H9 (cell line): Measurements from ENCODE around the gene MYO5B. TPM values are rescaled to one million over a fixed set of nuclear protein-coding genes. Genes with fewer than 3 reads are reported as not detected.

Experiments
- DNase-seq: peaks from one replicate; pipeline ENCODE4 v3.0.0-alpha.2; 2017
- H2AFZ ChIP-seq: one replicate; pipeline ENCODE4 v1.6.1; 2013; ENCODE audit warnings: mild to moderate bottlenecking, low read length, control low read depth, moderate library complexity
- H2AK5ac ChIP-seq: 2 replicates; pipeline ENCODE4 v1.6.1; 2013; ENCODE audit warnings: low read length, control low read depth, mixed read lengths; ENCODE audit not compliant: insufficient read length
- H2BK120ac ChIP-seq: one replicate; pipeline ENCODE4 v1.6.1; 2013; ENCODE audit warnings: low read depth, mild to moderate bottlenecking, low read length, control low read depth, inconsistent platforms; ENCODE audit not compliant: poor library complexity, severe bottlenecking
- H2BK12ac ChIP-seq: 2 replicates; pipeline ENCODE4 v1.6.1; 2013; ENCODE audit warnings: low read length, control low read depth, mixed read lengths, low read depth; ENCODE audit not compliant: insufficient read length
- H2BK15ac ChIP-seq: 2 replicates; pipeline ENCODE4 v1.6.1; 2013; ENCODE audit warnings: low read depth, low read length, control low read depth
- H2BK20ac ChIP-seq: one replicate; pipeline ENCODE4 v1.6.1; 2013; ENCODE audit warnings: low read depth, mild to moderate bottlenecking, low read length, control low read depth, inconsistent platforms; ENCODE audit not compliant: poor library complexity, severe bottlenecking
- H2BK5ac ChIP-seq: 2 replicates; pipeline ENCODE4 v1.6.1; 2013; ENCODE audit warnings: low read length, control low read depth, mixed read lengths; ENCODE audit not compliant: insufficient read length
- H3K14ac ChIP-seq: 2 replicates; pipeline ENCODE4 v1.6.1; 2013; ENCODE audit warnings: low read length, control low read depth; ENCODE audit not compliant: insufficient read depth
- H3K18ac ChIP-seq: 2 replicates; pipeline ENCODE4 v1.6.1; 2013; ENCODE audit warnings: low read depth, mild to moderate bottlenecking, mixed read lengths, low read length, control low read depth; ENCODE audit not compliant: insufficient read length
- H3K23ac ChIP-seq: 2 replicates; pipeline ENCODE4 v1.6.1; 2013; ENCODE audit warnings: low read length, control low read depth, mixed read lengths, low read depth; ENCODE audit not compliant: insufficient read length
- H3K23me2 ChIP-seq: 2 replicates; pipeline ENCODE4 v1.6.1; 2013; ENCODE audit warnings: low read depth, mild to moderate bottlenecking, mixed read lengths, low read length, control low read depth; ENCODE audit not compliant: insufficient read length, poor library complexity, severe bottlenecking
- H3K27ac ChIP-seq: 2 replicates; pipeline ENCODE4 v1.5.1; 2013; ENCODE audit warnings: low read length, control low read depth, mixed read lengths, low read depth; ENCODE audit not compliant: insufficient read length
- H3K27me3 ChIP-seq: 2 replicates; pipeline ENCODE4 v1.6.1; 2013; ENCODE audit warnings: low read length, control low read depth, inconsistent platforms; ENCODE audit not compliant: insufficient read depth
- H3K4ac ChIP-seq: 2 replicates; pipeline ENCODE4 v1.6.1; 2013; ENCODE audit warnings: low read depth, mild to moderate bottlenecking, control low read depth, inconsistent platforms, low read length, moderate library complexity
- H3K4me1 ChIP-seq: 2 replicates; pipeline ENCODE4 v1.6.1; 2013; ENCODE audit warnings: low read length, control low read depth, inconsistent platforms; ENCODE audit not compliant: insufficient read depth
- H3K4me2 ChIP-seq: 2 replicates; pipeline ENCODE4 v1.6.1; 2013; ENCODE audit warnings: low read length, control low read depth, mixed read lengths; ENCODE audit not compliant: insufficient read length, insufficient read depth
- H3K56ac ChIP-seq: 2 replicates; pipeline ENCODE4 v1.6.1; 2013; ENCODE audit warnings: low read depth, mild to moderate bottlenecking, mixed read lengths, low read length, control low read depth; ENCODE audit not compliant: insufficient read length
- H3K79me1 ChIP-seq: 2 replicates; pipeline ENCODE4 v1.6.1; 2013; ENCODE audit warnings: low read depth, mild to moderate bottlenecking, moderate library complexity, low read length, control low read depth, inconsistent platforms; ENCODE audit not compliant: insufficient read depth, poor library complexity, severe bottlenecking
- H3K79me2 ChIP-seq: 2 replicates; pipeline ENCODE4 v1.6.1; 2013; ENCODE audit warnings: low read length, control low read depth, inconsistent platforms; ENCODE audit not compliant: insufficient read depth
- H3K9ac ChIP-seq: 2 replicates; pipeline ENCODE4 v1.6.1; 2013; ENCODE audit warnings: low read length, control low read depth, mixed read lengths; ENCODE audit not compliant: insufficient read length; ENCODE audit errors: extremely low read depth
- H3K9me3 ChIP-seq: one replicate; pipeline ENCODE4 v1.6.1; 2013; ENCODE audit warnings: low read depth, low read length, inconsistent platforms; ENCODE audit not compliant: control insufficient read depth
- H3T11ph ChIP-seq: one replicate; pipeline ENCODE4 v1.6.1; 2013; ENCODE audit warnings: mild to moderate bottlenecking, low read length, control low read depth, inconsistent platforms
- H4K20me1 ChIP-seq: one replicate; pipeline ENCODE4 v1.6.1; 2013; ENCODE audit not compliant: control insufficient read depth, insufficient read length, insufficient read depth
- H4K5ac ChIP-seq: 2 replicates; pipeline ENCODE4 v1.6.1; 2013; ENCODE audit warnings: low read depth, mild to moderate bottlenecking, mixed read lengths, low read length, control low read depth; ENCODE audit not compliant: insufficient read length
- H4K8ac ChIP-seq: replicated peaks from 2 replicates; pipeline ENCODE4 v1.6.1; 2013; ENCODE audit warnings: low read length, control low read depth, mixed read lengths, low read depth; ENCODE audit not compliant: insufficient read length
- H4K91ac ChIP-seq: 2 replicates; pipeline ENCODE4 v1.6.1; 2013; ENCODE audit warnings: low read depth, mild to moderate bottlenecking, moderate library complexity, mixed read lengths, low read length, control low read depth; ENCODE audit not compliant: insufficient read length
- H3K27ac Mint-ChIP-seq, 3 experiments: 2 replicates in 2 of 3; 3 replicates in 1 of 3; pipeline ENCODE4 v1.8.0; 2020 to 2021; ENCODE audit warnings: mixed read lengths in 3 of 3, mild to moderate bottlenecking in 1 of 3, moderate library complexity in 1 of 3
- H3K27me3 Mint-ChIP-seq: 2 replicates; pipeline ENCODE4 v1.8.0; 2021; ENCODE audit warnings: low read depth, mild to moderate bottlenecking, moderate library complexity, mixed read lengths
- H3K36me3 Mint-ChIP-seq, 3 experiments: 2 replicates in 2 of 3; 3 replicates in 1 of 3; pipeline ENCODE4 v1.8.0; 2020 to 2021; ENCODE audit warnings: low read depth in 3 of 3, mixed read lengths in 3 of 3; ENCODE audit not compliant: insufficient read depth in 1 of 3
- H3K4me1 Mint-ChIP-seq, 2 experiments: 2 replicates each; pipeline ENCODE4 v1.8.0; 2020; ENCODE audit warnings: mixed read lengths in 2 of 2
- H3K4me3 Mint-ChIP-seq, 2 experiments: 2 replicates in 1 of 2; 3 replicates in 1 of 2; pipeline ENCODE4 v1.8.0; 2020 to 2021; ENCODE audit warnings: mild to moderate bottlenecking in 2 of 2, mixed read lengths in 2 of 2, moderate library complexity in 1 of 2
- H3K9me3 Mint-ChIP-seq, 2 experiments: 2 replicates in 1 of 2; 3 replicates in 1 of 2; pipeline ENCODE4 v1.8.0; 2020; ENCODE audit warnings: mild to moderate bottlenecking in 2 of 2, mixed read lengths in 2 of 2, moderate library complexity in 1 of 2
- WGBS: extraction: QIAGEN DNeasy Blood & Tissue Kit; methylation state at CpG from one replicate; pipeline ENCODE4 v1.1.7; 2013; ENCODE audit warnings: missing lambda C conversion rate, low lambda C conversion rate, mixed read lengths; ENCODE audit not compliant: insufficient read length; ENCODE audit errors: extremely low coverage; 5-methylcytosine and 5-hydroxymethylcytosine counted together
- total RNA-seq: library from RNA; stranded (reverse); gene quantifications from 2 replicates; pipeline ENCODE4 v1.2.1, GENCODE V29; 2021
- TF ChIP-seq, protein P1 (sequence below): fragments of 200-600 bp; sonication (generic); conservative IDR thresholded peaks from 3 replicates; pipeline ENCODE4 v1.8.0; 2021; ENCODE audit warnings: antibody characterized with exemption, mild to moderate bottlenecking

MYO5B gene
- total RNA-seq, 1 experiment from 2014 or later = 9.3 TPM

DNA sequence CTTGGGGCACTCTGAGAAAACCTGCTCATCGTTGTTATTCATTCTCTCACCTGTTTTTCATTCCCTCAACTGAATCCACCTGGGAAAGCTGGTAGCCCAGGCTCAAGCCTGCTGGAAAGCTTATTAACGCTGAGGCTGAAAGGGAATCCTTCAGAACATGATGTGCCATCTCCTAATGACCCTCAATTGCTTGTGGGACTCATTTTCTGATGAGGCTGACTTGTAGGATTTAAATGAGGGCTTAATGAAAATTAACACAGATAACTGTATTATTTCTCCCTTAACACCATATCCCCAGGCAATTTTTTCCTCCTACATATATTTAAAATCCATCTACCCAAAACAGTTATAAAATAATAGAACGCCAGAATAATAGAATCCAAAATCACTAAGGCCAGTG is 218.9 kb downstream of the MYO5B start:
- no peak overlapping the region for H4K5ac ChIP-seq
- no peaks in the 10 kb centered on the region; a peak in 1 of 7 replicates for H3K36me3 Mint-ChIP-seq
- no peak overlapping the region for H2AK5ac ChIP-seq
- H3K14ac ChIP-seq = no peak overlapping the region
- H2BK20ac ChIP-seq = no peak overlapping the region
- TF ChIP-seq, protein P1, sequence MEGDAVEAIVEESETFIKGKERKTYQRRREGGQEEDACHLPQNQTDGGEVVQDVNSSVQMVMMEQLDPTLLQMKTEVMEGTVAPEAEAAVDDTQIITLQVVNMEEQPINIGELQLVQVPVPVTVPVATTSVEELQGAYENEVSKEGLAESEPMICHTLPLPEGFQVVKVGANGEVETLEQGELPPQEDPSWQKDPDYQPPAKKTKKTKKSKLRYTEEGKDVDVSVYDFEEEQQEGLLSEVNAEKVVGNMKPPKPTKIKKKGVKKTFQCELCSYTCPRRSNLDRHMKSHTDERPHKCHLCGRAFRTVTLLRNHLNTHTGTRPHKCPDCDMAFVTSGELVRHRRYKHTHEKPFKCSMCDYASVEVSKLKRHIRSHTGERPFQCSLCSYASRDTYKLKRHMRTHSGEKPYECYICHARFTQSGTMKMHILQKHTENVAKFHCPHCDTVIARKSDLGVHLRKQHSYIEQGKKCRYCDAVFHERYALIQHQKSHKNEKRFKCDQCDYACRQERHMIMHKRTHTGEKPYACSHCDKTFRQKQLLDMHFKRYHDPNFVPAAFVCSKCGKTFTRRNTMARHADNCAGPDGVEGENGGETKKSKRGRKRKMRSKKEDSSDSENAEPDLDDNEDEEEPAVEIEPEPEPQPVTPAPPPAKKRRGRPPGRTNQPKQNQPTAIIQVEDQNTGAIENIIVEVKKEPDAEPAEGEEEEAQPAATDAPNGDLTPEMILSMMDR = no peak
- H4K8ac ChIP-seq = no peak overlapping the region
- no peaks in the 10 kb centered on the region for H3K27me3 ChIP-seq
- no peaks in the 10 kb centered on the region for H3K4me1 ChIP-seq
- no peak overlapping the region for H3K4me3 Mint-ChIP-seq
- H2BK15ac ChIP-seq = no peak overlapping the region
- no peaks in the 10 kb centered on the region for H3K23me2 ChIP-seq
- no peak overlapping the region for H3K56ac ChIP-seq
- no peak overlapping the region for H2BK5ac ChIP-seq
- no CpG with 5 or more reads among the region's 3 CpGs for WGBS
- H4K91ac ChIP-seq = no peak overlapping the region
- H3K27ac ChIP-seq = no peak overlapping the region
- H3K4me2 ChIP-seq = no peak overlapping the region
- no peaks in the 10 kb centered on the region for H3K79me1 ChIP-seq
- no peak overlapping the region for H3T11ph ChIP-seq
- H2AFZ ChIP-seq = no peak overlapping the region
- no peak for DNase-seq
- H3K9ac ChIP-seq = no peak overlapping the region
- H2BK12ac ChIP-seq = no peak overlapping the region
- H3K79me2 ChIP-seq = no peaks in the 10 kb centered on the region
- H3K27ac Mint-ChIP-seq = no peak overlapping the region
- no peak overlapping the region for H3K18ac ChIP-seq
- no peaks in the 10 kb centered on the region for H4K20me1 ChIP-seq
- H3K23ac ChIP-seq = no peak overlapping the region
- H3K9me3 ChIP-seq = no peaks in the 10 kb centered on the region
- H3K27me3 Mint-ChIP-seq = no peaks in the 10 kb centered on the region
- H3K9me3 Mint-ChIP-seq = no peaks in the 10 kb centered on the region
- H2BK120ac ChIP-seq = no peak overlapping the region
- H3K4me1 Mint-ChIP-seq = peaks cover 0 to 6% of the 10 kb centered on the region in 2 experiments; a peak in 1 of 4 replicates
- no peak overlapping the region for H3K4ac ChIP-seq
